SK-N-MC (cell line): ENCODE data around the gene PSMA1.

ENCODE experiments used
- EZH2 ChIP-seq: fragments of 200-600 bp; sonication (generic); IDR thresholded peaks from one replicate; pipeline ENCODE4 v1.6.1; 2017; ENCODE audit warnings: antibody characterized with exemption
- POLR2AphosphoS5 ChIP-seq: IDR thresholded peaks from 2 replicates; pipeline ENCODE4 v1.6.1; 2012; ENCODE audit warnings: mild to moderate bottlenecking, low read depth, low read length, borderline replicate concordance

DNA sequence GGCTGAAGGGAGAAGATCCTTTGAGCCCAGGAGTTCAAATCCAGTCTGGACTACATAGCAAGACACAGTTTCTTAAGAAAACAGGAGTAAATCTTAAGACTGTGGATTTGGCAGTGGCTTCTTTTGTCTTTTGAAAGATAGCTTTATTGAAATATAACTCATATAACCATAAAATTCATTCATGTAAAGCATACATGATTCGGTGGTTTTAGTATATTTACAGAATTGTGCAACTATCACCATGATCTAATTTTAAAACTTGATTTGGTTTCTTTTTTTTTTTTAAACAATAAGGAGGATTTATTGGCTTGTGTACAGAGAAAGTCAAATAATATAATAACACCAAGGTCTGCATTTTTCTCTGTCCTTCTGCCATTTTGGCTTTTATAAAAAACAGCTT lies 23.1 kb upstream of the PSMA1 start:
- TF ChIP-seq EZH2, result no peak
- TF ChIP-seq POLR2AphosphoS5, result no peak
